ENCODE results near the gene SOX6.

Gene SOX6

GRCh38 chr11:16322190-16322589 is 34.2 kb downstream of the SOX6 start:
- H3K4me2 ChIP-seq: no peak overlapping the region
- H3K4me1 ChIP-seq: no peaks in the 10 kb centered on the region
- no peaks in the 10 kb centered on the region for H3K9me3 ChIP-seq
- H3K9ac ChIP-seq: no peak overlapping the region
- no peak for TF ChIP-seq Cebpa-rat (IDR thresholded peaks at IDR 0.05)
- H4K20me1 ChIP-seq: no peaks in the 10 kb centered on the region
- H3K36me3 ChIP-seq: no peaks in the 10 kb centered on the region
- no peak overlapping the region for H3K27ac ChIP-seq
- no peak overlapping the region for H3K4me3 ChIP-seq
- no peaks in the 10 kb centered on the region for H3K27me3 ChIP-seq

- Histone ChIP-seq H3K9me3 (no peaks in the 10 kb centered on the region), H3K27me3 (no peaks in the 10 kb centered on the region), H3K9ac (no peak overlapping the region), H3K27ac (no peak overlapping the region), H3K4me2 (no peak overlapping the region), H3K36me3 (no peaks in the 10 kb centered on the region), H3K4me1 (no peaks in the 10 kb centered on the region), H3K4me3 (no peak overlapping the region), H4K20me1 (no peaks in the 10 kb centered on the region)
- no peak for TF ChIP-seq Cebpa-rat (IDR thresholded peaks at IDR 0.05)
These were observed 35.2 kb downstream of the SOX6 start for GRCh38 chr11:16321148-16321547.

- Histone ChIP-seq H3K27me3 (no peaks in the 10 kb centered on the region), H3K9ac (no peak overlapping the region), H3K9me3 (no peaks in the 10 kb centered on the region), H3K27ac (no peak overlapping the region), H3K4me1 (no peaks in the 10 kb centered on the region), H3K4me2 (no peak overlapping the region), H4K20me1 (no peaks in the 10 kb centered on the region), H3K4me3 (no peak overlapping the region), H3K36me3 (no peaks in the 10 kb centered on the region)
- no peak for TF ChIP-seq Cebpa-rat (IDR thresholded peaks at IDR 0.05)
These were observed 38.0 kb downstream of the SOX6 start for GRCh38 chr11:16318320-16318719.

- Histone ChIP-seq H4K20me1 (no peaks in the 10 kb centered on the region), H3K27me3 (no peaks in the 10 kb centered on the region), H3K9me3 (no peaks in the 10 kb centered on the region), H3K4me1 (no peaks in the 10 kb centered on the region), H3K36me3 (no peaks in the 10 kb centered on the region), H3K4me3 (no peak overlapping the region), H3K4me2 (no peak overlapping the region), H3K9ac (no peak overlapping the region), H3K27ac (no peak overlapping the region)
- TF ChIP-seq Cebpa-rat (IDR thresholded peaks at IDR 0.05): no peak
These were observed 38.6 kb downstream of the SOX6 start for GRCh38 chr11:16317712-16318111.

GRCh38 chr11:16313846-16314245 is 42.5 kb downstream of the SOX6 start:
- H3K4me3 ChIP-seq: no peak overlapping the region
- no peak overlapping the region for H3K9ac ChIP-seq
- H4K20me1 ChIP-seq: no peaks in the 10 kb centered on the region
- no peaks in the 10 kb centered on the region for H3K9me3 ChIP-seq
- TF ChIP-seq Cebpa-rat (IDR thresholded peaks at IDR 0.05): no peak
- H3K4me2 ChIP-seq: no peak overlapping the region
- H3K4me1 ChIP-seq: no peaks in the 10 kb centered on the region
- H3K27ac ChIP-seq: no peak overlapping the region
- H3K27me3 ChIP-seq: no peaks in the 10 kb centered on the region
- H3K36me3 ChIP-seq: no peaks in the 10 kb centered on the region

- no peaks in the 10 kb centered on the region for H4K20me1 ChIP-seq
- H3K4me2 ChIP-seq: no peak overlapping the region
- no peak overlapping the region for H3K4me3 ChIP-seq
- H3K9ac ChIP-seq: no peak overlapping the region
- H3K4me1 ChIP-seq: no peaks in the 10 kb centered on the region
- TF ChIP-seq Cebpa-rat (IDR thresholded peaks at IDR 0.05): no peak
- H3K36me3 ChIP-seq: no peaks in the 10 kb centered on the region
- no peaks in the 10 kb centered on the region for H3K9me3 ChIP-seq
- H3K27me3 ChIP-seq: no peaks in the 10 kb centered on the region
- H3K27ac ChIP-seq: no peak overlapping the region
These were observed 44.0 kb downstream of the SOX6 start for GRCh38 chr11:16312233-16312765.

- H3K9ac ChIP-seq: no peak overlapping the region
- no peaks in the 10 kb centered on the region for H4K20me1 ChIP-seq
- no peaks in the 10 kb centered on the region for H3K36me3 ChIP-seq
- no peak overlapping the region for H3K27ac ChIP-seq
- no peak for TF ChIP-seq Cebpa-rat (IDR thresholded peaks at IDR 0.05)
- H3K27me3 ChIP-seq: no peaks in the 10 kb centered on the region
- no peaks in the 10 kb centered on the region for H3K9me3 ChIP-seq
- no peaks in the 10 kb centered on the region for H3K4me1 ChIP-seq
- H3K4me2 ChIP-seq: no peak overlapping the region
- no peak overlapping the region for H3K4me3 ChIP-seq
These were observed 44.5 kb downstream of the SOX6 start for GRCh38 chr11:16311831-16312230.

- no peaks in the 10 kb centered on the region for H4K20me1 ChIP-seq
- H3K27ac ChIP-seq: no peak overlapping the region
- H3K27me3 ChIP-seq: no peaks in the 10 kb centered on the region
- H3K4me2 ChIP-seq: no peak overlapping the region
- no peaks in the 10 kb centered on the region for H3K9me3 ChIP-seq
- H3K4me3 ChIP-seq: no peak overlapping the region
- H3K36me3 ChIP-seq: no peaks in the 10 kb centered on the region
- TF ChIP-seq Cebpa-rat (IDR thresholded peaks at IDR 0.05): no peak
- H3K9ac ChIP-seq: no peak overlapping the region
- H3K4me1 ChIP-seq: no peaks in the 10 kb centered on the region
These were observed 45.4 kb downstream of the SOX6 start for GRCh38 chr11:16310943-16311342.

- no peaks in the 10 kb centered on the region for H3K9me3 ChIP-seq
- TF ChIP-seq Cebpa-rat (IDR thresholded peaks at IDR 0.05): no peak
- no peak overlapping the region for H3K4me2 ChIP-seq
- H3K4me1 ChIP-seq: no peaks in the 10 kb centered on the region
- no peak overlapping the region for H3K27ac ChIP-seq
- H3K9ac ChIP-seq: no peak overlapping the region
- H3K36me3 ChIP-seq: no peaks in the 10 kb centered on the region
- H4K20me1 ChIP-seq: no peaks in the 10 kb centered on the region
- no peaks in the 10 kb centered on the region for H3K27me3 ChIP-seq
- H3K4me3 ChIP-seq: no peak overlapping the region
These were observed 47.1 kb downstream of the SOX6 start for GRCh38 chr11:16309226-16309625.

- no peak for TF ChIP-seq Cebpa-rat (IDR thresholded peaks at IDR 0.05)
- no peaks in the 10 kb centered on the region for H4K20me1 ChIP-seq
These were observed 54.9 kb downstream of the SOX6 start for GRCh38 chr11:16301462-16301861.

More at GRCh38 chr11:16301462-16301861, 54.9 kb downstream of the SOX6 start:
- Histone ChIP-seq H3K27me3 (no peaks in the 10 kb centered on the region), H3K36me3 (no peaks in the 10 kb centered on the region), H3K4me2 (no peak overlapping the region), H3K4me1 (no peaks in the 10 kb centered on the region), H3K9ac (no peak overlapping the region), H3K27ac (no peak overlapping the region), H3K9me3 (no peaks in the 10 kb centered on the region), H3K4me3 (no peak overlapping the region)

Data from BLaER1 (cell line).